ENCODE results near the gene PPFIA1. TPM values are rescaled to one million over a fixed set of nuclear protein-coding genes. Genes with fewer than 3 reads are reported as not detected.
"Not testable (repeated sequence)": the region's sequence is repeated elsewhere in the genome, so short reads cannot be mapped to it uniquely, and the experiment has no call there.

Gene PPFIA1
- polyA plus RNA-seq, 6 donors from 2014 or later, result 5.9 to 16.1 (median 11.6) TPM

- Mint-ChIP-seq H3K27me3 (peaks cover 12 to 37% (median 32%) of the 10 kb centered on the region in 3 donors), H3K9me3 (peaks cover 0 to 8% (median 2%) of the 10 kb centered on the region in 7 donors), H3K4me1 (no peaks in the 10 kb centered on the region), H3K27ac (peak overlapping the region in 3 of 6 donors; percentile 39 to 57 (median 39)), H3K36me3 (no peaks in the 10 kb centered on the region), H3K4me3 (no peak overlapping the region)
- ATAC-seq (ENCODE audit: low read depth in 2 of 2), result no peak
- DNase-seq, result no peak
Observed at GRCh38 chr11:70242885-70243284, 27.6 kb upstream of the PPFIA1 start.

GRCh38 chr11:70243912-70244652, 26.4 kb upstream of the PPFIA1 start:
- Mint-ChIP-seq H3K4me1 (no peaks in the 10 kb centered on the region), H3K27ac (no peak overlapping the region), H3K9me3 (peaks cover 0 to 8% (median 2%) of the 10 kb centered on the region in 7 donors), H3K27me3 (peaks cover 12 to 35% (median 30%) of the 10 kb centered on the region in 3 donors), H3K36me3 (no peaks in the 10 kb centered on the region), H3K4me3 (no peak overlapping the region)
- DNase-seq (no peak), ATAC-seq (ENCODE audit: low read depth in 2 of 2) (no peak)

GRCh38 chr11:70244698-70245097, 25.8 kb upstream of the PPFIA1 start:
- DNase-seq, result no peak
- Mint-ChIP-seq H3K4me3 (no peak overlapping the region), H3K9me3 (peaks cover 0 to 8% (median 2%) of the 10 kb centered on the region in 7 donors), H3K27me3 (peaks cover 6 to 29% (median 25%) of the 10 kb centered on the region in 3 donors), H3K36me3 (no peaks in the 10 kb centered on the region), H3K27ac (no peak overlapping the region), H3K4me1 (no peaks in the 10 kb centered on the region)
- ATAC-seq (ENCODE audit: low read depth in 2 of 2), result no peak

- H3K36me3 Mint-ChIP-seq, result no peaks in the 10 kb centered on the region
- peaks cover 5 to 25% (median 20%) of the 10 kb centered on the region in 3 donors for H3K27me3 Mint-ChIP-seq
- H3K9me3 Mint-ChIP-seq, result peaks cover 0 to 8% (median 2%) of the 10 kb centered on the region in 7 donors
- H3K4me3 Mint-ChIP-seq, result no peak overlapping the region
- no peak overlapping the region for H3K27ac Mint-ChIP-seq
- DNase-seq (no peak), ATAC-seq (ENCODE audit: low read depth in 2 of 2) (no peak)
- H3K4me1 Mint-ChIP-seq, result no peaks in the 10 kb centered on the region
Observed at GRCh38 chr11:70246196-70246595, 24.3 kb upstream of the PPFIA1 start.

- no peak for ATAC-seq (ENCODE audit: low read depth in 2 of 2)
- Mint-ChIP-seq H3K36me3 (no peaks in the 10 kb centered on the region), H3K4me3 (no peak overlapping the region), H3K9me3 (peaks cover 0 to 8% (median 2%) of the 10 kb centered on the region in 7 donors), H3K27me3 (peaks cover 5 to 23% (median 22%) of the 10 kb centered on the region in 3 donors), H3K4me1 (no peaks in the 10 kb centered on the region), H3K27ac (no peak overlapping the region)
- no peak for DNase-seq
Observed at GRCh38 chr11:70247042-70247709, 23.3 kb upstream of the PPFIA1 start.

- no peak overlapping the region for H3K27ac Mint-ChIP-seq
- peaks cover 0 to 3% (median under 1%) of the 10 kb centered on the region in 3 donors for H3K4me1 Mint-ChIP-seq
Observed at GRCh38 chr11:70247710-70248072, 22.8 kb upstream of the PPFIA1 start.

GRCh38 chr11:70250876-70251658, 19.4 kb upstream of the PPFIA1 start:
- Mint-ChIP-seq H3K36me3 (no peaks in the 10 kb centered on the region), H3K9me3 (peaks cover 0 to 8% (median 2%) of the 10 kb centered on the region in 7 donors), H3K27ac (no peak overlapping the region), H3K4me1 (peaks cover 0 to 11% (median 7%) of the 10 kb centered on the region in 3 donors), H3K27me3 (peaks cover 3 to 23% (median 17%) of the 10 kb centered on the region in 3 donors), H3K4me3 (no peak overlapping the region)
- no peak for ATAC-seq (ENCODE audit: low read depth in 2 of 2)
- DNase-seq, result no peak

More at GRCh38 chr11:70247710-70248072, 22.8 kb upstream of the PPFIA1 start:
- Mint-ChIP-seq H3K9me3 (peaks cover 0 to 8% (median 2%) of the 10 kb centered on the region in 7 donors), H3K27me3 (peaks cover 5 to 20% (median 20%) of the 10 kb centered on the region in 3 donors), H3K36me3 (no peaks in the 10 kb centered on the region), H3K4me3 (no peak overlapping the region)
- DNase-seq (no peak), ATAC-seq (ENCODE audit: low read depth in 2 of 2) (no peak)

GRCh38 chr11:70251659-70252321, 18.7 kb upstream of the PPFIA1 start:
- ATAC-seq (ENCODE audit: low read depth in 2 of 2), result no peak
- Mint-ChIP-seq H3K9me3 (peaks cover 0 to 8% (median 2%) of the 10 kb centered on the region in 7 donors), H3K4me3 (no peak overlapping the region), H3K27ac (no peak overlapping the region), H3K27me3 (peaks cover 3 to 23% (median 17%) of the 10 kb centered on the region in 3 donors), H3K36me3 (no peaks in the 10 kb centered on the region), H3K4me1 (peaks cover 0 to 11% (median 7%) of the 10 kb centered on the region in 3 donors)
- no peak for DNase-seq

GRCh38 chr11:70252844-70253243, 17.6 kb upstream of the PPFIA1 start:
- Mint-ChIP-seq H3K36me3 (no peaks in the 10 kb centered on the region), H3K9me3 (no peaks in the 10 kb centered on the region), H3K27ac (peak overlapping the region in 1 of 6 donors; percentile 71), H3K4me3 (no peak overlapping the region), H3K4me1 (peaks cover 0 to 11% (median 7%) of the 10 kb centered on the region in 3 donors), H3K27me3 (peaks cover 3 to 29% (median 17%) of the 10 kb centered on the region in 3 donors)
- no peak for DNase-seq
- peak; percentile 43 to 65 for ATAC-seq (ENCODE audit: low read depth in 2 of 2)

GRCh38 chr11:70255477-70256116, 14.9 kb upstream of the PPFIA1 start:
- no peaks in the 10 kb centered on the region for H3K36me3 Mint-ChIP-seq
- H3K27me3 Mint-ChIP-seq, result peaks cover 3 to 28% (median 17%) of the 10 kb centered on the region in 3 donors
- DNase-seq (no peak), ATAC-seq (ENCODE audit: low read depth in 2 of 2) (no peak)
- H3K9me3 Mint-ChIP-seq, result no peaks in the 10 kb centered on the region
- H3K4me3 Mint-ChIP-seq, result peak overlapping the region in 1 of 8 donors; percentile 38
- peaks cover 0 to 11% (median 7%) of the 10 kb centered on the region in 3 donors for H3K4me1 Mint-ChIP-seq
- H3K27ac Mint-ChIP-seq, result peak overlapping the region in 2 of 6 donors; percentile 3 to 62

- H3K27me3 Mint-ChIP-seq, result peaks cover 13 to 19% (median 17%) of the 10 kb centered on the region in 3 donors
- not testable (repeated sequence) for H3K4me3 Mint-ChIP-seq; H3K27ac Mint-ChIP-seq; DNase-seq; H3K4me1 Mint-ChIP-seq; H3K36me3 Mint-ChIP-seq; H3K9me3 Mint-ChIP-seq; ATAC-seq (ENCODE audit: low read depth in 2 of 2)
Observed at GRCh38 chr11:70259077-70259476, 11.4 kb upstream of the PPFIA1 start.

- Mint-ChIP-seq H3K9me3 (no peaks in the 10 kb centered on the region), H3K36me3 (no peaks in the 10 kb centered on the region), H3K4me3 (no peak overlapping the region), H3K4me1 (peaks cover 0 to 5% (median 0%) of the 10 kb centered on the region in 3 donors), H3K27me3 (peaks cover 18 to 25% (median 24%) of the 10 kb centered on the region in 3 donors), H3K27ac (peak overlapping the region in 2 of 6 donors; percentile 65 to 76)
- ATAC-seq (ENCODE audit: low read depth in 2 of 2) (no peak), DNase-seq (no peak)
Observed at GRCh38 chr11:70262951-70263350, 7.5 kb upstream of the PPFIA1 start.

All from naive B cell (primary cell).